NCI-H1092 (cell line): Measurements from ENCODE around the gene MAPKAP1.

Source experiments
- DNase-seq: peaks from one replicate; lab custom pipeline; 2025; lab: John Stamatoyannopoulos, UW

Gene MAPKAP1

DNA sequence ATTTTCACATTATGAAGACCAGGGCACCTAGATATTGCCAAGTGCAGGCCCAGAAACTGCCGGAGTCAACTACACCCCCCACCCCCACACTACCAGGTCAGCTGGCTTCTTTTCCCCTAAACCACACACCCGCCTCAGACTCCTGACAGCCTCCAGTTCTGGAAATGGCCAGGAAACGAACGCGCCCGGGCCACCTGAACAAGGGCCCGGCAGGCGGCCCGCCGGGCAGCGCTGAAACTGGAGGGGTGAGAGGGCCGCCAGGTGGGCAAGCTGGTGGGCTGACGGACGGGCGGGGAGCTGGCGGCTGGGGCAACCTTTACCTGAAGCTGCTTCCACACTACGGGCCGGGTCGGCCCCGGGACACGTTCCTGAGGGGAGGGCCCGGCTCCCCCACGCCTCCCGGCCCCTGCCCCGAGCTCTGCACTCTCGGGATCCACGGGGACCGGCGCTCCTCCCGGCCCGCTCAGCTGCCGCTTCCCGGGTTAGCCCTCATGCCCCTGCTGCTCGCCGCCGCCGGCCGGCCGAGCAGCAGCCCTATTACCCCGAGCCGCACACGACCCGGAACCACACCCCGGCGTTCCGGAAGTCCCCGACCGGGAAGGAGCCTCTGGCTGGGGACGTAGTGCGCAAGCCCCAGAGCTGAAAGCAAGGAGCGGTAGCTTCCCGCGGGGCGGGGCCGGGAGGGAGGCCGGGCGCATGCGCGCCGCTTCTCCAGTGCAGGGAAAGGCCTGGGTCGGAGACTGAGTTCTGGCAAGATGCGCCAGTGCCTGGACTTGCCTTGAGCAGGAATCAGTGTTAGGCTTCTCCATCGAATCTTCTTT lies at the start of gene MAPKAP1:
Gene MAPKAP1 (minus strand): TSS at position 558 of the 821 bp plus-strand sequence. CDS start 34,634 bp downstream, outside the sequence.
- DNase-seq: peak; percentile 95

DNA sequence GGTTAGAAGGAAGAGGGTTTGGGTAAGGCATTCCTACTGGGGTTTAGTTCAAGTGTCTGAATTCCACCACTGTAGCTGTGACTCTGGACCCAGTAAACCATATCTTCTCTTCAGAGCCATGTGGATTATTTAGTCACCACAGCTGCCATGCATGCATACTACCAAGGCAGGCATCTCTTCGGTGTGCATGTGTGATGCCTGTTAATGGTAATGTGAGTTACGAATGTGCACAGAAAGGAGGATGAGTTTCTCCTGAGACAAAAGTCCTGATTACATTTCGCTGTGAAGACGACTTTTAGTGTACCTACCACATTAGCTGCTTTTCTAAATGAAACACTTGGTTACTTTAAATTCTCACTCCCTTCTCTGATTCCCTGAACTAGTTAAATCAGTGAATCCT lies 49.5 kb upstream of the MAPKAP1 start:
- DNase-seq: no peak

DNA sequence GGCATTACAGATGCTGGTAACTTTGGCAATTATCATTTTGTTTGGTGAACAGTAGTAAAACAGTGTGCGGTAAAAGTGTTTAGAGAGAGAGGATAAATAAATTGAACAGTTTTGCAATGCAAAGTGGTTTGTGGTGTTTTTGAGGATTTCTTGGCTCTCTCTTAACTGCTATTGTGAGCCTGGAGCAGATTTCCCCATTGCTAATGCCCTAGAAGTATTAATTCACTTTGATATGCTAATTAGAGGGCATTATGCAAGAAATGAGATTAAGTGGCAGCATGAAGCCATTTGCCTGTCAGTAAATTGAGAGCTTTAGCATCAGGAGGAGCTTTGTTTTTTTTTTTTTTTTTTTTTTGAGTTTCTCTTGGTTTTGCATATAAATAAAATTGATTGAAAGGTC lies 48.3 kb upstream of the MAPKAP1 start:
- no peak for DNase-seq

DNA sequence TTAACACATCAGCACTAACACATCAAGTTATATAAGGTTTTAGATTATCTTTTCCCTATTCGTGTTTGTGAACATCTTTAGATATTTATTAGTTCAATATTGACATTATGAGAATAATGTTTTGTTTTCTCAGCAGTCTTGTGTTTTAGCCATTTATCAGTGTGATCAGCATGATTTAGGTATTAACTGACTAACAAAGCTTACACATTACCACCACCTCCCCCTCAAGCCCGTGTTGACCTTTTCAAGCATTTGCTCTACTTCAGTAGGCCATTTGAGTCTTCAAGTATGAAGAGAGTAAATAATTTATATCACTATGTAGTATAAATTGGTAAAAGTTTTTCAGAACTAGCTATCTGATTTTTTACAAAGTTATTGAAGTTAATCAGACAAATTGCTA lies 47.1 kb upstream of the MAPKAP1 start:
- no peak for DNase-seq

DNA sequence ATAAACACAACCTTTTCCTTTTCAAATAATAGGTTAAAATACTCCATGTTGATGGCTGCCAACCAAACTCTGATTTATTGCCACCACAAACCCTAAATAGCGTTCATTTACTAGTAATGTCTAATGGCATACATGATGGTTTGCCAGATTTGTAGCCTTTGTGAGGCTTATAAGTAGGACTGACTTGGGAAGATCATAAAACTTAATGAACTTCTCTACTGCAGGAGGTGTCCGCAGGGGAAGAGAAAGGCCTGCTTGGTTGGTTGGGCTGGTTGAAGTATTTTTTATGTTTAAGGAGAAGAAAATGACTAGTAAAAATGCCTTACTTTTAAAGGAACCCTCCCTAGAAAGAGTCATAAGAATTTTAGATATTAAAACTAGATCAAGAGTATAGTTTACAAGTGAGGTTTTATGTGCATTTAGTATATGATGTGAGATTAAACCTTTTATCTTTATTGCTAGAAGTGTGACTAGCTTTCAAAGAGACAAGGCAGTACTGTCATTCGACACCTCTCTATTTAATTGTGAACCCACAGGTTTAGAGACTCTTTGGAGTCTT lies 45.1 kb upstream of the MAPKAP1 start:
- DNase-seq: no peak

DNA sequence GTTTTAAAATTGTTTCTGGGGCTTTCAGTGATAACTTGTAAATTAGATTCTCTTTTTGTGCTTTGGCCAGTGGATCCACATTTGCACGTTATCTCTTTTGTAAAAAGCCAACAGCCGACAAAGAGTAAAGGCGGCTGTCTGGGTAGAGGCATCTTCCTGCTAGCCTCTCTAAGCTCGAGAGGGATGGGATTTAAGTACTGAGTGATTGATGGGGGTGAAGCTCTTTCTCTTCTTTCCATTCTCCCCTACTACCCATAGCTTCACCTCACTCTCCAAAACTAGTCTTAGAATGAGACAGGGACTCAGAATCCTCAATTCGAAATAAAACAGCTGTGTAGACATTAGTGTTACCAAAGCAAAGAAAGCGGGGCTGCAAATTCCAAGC lies 43.6 kb upstream of the MAPKAP1 start:
- DNase-seq: no peak

DNA sequence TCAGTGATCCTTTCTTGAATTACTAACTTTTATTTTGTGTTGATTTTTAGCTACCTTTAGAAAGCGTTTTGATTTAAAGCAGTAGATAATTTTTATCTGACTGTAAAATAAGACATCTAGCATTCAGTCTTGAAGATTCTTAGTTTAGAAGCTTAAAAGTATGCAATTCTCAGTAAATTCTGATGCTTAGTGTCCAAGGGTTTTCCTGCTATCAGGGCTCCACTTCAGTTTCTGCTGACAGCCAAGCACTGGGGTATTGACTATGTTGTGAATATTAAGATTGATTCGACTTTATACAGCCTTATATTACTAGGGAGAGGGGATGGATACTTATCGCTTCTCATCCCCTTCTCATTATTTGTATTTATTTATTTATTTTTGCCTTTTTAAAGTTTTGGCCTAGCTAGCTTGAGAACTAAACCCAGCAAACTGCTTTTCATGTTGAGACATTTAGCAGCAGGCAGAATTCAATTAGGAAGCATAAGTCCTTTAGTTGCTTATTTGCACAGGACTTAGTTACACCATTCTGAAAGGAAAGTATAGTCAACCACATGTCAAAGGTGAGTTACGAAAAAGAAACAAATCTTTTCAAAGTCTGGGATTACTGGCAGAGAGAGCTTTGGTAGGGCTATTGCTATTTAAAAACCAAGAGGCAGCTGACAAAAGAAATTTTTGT lies 43.1 kb upstream of the MAPKAP1 start:
- no peak for DNase-seq

DNA sequence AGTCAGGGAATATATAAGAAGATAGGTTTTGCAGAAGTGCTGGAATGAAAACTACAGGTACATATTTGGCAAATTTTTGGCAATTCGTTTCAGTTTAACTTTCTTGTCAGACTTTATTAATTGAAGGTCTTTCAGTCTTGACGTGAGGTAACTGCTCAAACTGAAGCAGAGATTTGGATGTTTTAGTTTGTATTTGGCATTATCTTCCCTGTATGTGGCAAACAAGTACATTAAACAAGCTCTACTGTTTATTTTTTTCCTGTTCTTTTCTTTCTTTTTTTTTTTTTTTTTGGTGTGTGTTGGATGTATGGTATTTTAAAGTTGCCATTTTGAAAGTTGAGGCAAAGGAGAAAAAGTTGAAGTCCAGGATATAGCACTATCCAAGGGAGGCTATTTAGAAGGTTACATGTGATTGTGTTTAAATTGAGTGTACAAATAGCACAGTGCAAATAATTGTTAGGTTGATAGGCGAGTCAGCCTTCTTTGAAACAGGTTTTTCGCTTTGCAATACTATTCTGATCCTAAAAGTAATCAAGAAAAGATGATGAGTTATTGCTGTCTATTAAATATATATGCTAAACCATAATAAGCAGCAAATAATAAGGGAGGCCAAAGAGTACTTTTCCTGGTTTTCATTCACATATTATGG lies 42.4 kb upstream of the MAPKAP1 start:
- no peak for DNase-seq

DNA sequence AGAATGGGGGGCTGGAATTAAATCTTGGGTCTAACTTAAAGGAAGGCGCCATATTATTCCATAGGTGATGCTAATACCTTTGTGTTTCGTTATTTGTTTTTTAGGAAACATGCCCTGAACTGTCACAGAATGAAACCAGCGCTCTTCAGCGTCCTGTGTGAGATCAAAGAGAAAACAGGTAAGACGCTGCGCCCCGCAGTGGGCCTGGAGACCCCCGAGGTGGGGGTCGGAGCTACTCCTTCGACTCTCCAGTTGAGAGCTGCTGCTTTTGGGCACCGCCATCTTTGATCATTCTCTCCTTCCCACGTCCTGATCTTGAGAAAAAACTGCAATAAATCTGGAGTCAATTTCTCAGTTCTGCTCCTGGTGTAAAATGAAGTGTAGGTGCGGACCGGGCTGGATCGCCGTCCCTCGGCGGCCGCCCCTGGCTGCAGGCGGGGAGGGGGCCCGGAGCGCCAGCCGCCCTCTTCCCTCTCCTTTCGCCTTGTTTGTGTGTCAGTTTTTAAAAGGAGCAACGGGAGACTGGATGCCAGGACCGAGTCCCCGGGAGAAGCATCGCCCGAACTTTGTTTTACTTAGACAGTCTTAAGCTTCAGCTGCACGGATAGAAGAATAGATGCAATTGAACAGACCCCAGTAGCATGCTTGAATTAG lies 41.6 kb upstream of the MAPKAP1 start:
- DNase-seq: no peak

DNA sequence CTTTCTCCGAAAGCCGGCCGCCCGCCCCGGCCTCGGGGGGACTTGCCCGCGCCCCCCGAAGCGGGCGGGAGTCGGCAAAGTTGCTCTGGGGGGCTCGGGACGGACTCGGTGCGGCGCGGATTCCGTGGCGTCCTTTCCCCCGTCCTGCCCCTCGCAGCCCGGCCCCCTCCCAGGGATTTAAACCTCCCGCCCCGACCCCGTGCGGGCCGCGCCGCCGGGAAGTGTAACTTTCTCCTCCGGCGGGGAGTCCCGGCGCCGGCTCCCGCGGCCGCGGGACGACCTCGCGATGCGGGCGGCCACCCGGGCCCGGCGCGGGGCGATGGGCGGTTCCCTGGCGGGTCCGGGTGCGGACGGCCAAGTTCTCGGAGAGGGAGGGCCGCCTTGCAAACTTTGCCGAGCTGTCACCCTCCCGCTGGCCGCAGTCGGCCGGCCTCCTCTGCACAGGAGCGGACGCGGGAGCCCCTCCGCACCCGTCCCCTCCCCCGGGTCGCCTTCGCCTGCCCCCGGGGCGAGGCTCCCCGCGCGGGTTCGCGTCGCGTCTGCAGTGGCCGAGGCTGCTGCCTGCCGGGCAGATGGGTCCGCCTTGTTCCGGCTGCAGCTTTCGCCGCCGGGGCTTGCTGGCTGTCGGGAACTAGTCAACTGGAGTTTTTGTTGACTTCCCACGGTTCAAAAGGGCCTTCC lies 40.9 kb upstream of the MAPKAP1 start:
- no peak for DNase-seq

DNA sequence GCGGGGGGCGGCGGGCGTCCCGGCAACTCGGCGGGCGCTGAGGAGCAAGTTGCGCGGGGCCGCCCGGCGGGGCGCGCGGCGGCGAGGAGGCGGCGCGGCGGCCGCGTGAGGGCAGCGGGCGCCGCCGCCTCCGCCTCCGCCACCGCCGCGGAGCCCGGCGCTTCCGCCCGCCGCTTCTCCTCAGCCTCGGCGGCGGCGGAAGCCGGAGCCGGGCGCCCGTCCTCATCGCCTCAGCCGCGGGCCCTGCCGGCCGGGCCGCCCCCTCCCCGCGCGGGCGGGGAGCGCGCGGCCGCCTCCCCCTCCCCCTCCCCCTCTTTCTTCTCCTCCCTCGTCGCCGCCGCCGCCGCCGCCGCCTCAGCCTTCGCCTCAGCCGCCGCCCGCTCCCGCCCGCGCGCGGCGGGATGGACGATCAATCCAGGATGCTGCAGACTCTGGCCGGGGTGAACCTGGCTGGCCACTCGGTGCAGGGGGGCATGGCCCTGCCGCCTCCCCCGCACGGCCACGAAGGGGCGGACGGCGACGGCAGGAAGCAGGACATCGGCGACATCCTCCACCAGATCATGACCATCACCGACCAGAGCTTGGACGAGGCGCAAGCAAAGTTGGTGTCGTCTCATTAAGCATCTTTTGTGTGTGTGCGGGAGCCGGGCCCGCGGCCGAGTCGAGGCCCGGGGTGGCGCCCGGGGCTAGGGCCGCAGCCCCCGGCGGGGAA lies 40.2 kb upstream of the MAPKAP1 start, which contains the start of gene PBX3:
Gene PBX3 (plus strand): TSS at position 321 of the 712 bp plus-strand sequence.
- peak; percentile 45 for DNase-seq

DNA sequence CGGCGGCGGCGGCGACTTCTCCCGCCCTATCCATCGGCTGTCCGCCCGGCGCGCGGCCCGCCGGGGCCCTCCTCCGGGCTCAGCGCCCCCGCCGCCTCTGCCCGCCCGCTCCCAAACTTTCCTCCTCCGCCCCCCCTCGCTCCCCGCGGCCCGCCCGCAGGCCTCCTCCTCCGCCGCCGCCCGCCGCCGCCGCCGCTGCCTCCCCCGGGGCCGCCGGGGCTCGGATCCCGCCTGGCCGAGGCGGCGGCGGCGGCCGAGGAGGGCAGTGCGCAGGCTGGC lies 39.7 kb upstream of the MAPKAP1 start:
- no peak for DNase-seq

DNA sequence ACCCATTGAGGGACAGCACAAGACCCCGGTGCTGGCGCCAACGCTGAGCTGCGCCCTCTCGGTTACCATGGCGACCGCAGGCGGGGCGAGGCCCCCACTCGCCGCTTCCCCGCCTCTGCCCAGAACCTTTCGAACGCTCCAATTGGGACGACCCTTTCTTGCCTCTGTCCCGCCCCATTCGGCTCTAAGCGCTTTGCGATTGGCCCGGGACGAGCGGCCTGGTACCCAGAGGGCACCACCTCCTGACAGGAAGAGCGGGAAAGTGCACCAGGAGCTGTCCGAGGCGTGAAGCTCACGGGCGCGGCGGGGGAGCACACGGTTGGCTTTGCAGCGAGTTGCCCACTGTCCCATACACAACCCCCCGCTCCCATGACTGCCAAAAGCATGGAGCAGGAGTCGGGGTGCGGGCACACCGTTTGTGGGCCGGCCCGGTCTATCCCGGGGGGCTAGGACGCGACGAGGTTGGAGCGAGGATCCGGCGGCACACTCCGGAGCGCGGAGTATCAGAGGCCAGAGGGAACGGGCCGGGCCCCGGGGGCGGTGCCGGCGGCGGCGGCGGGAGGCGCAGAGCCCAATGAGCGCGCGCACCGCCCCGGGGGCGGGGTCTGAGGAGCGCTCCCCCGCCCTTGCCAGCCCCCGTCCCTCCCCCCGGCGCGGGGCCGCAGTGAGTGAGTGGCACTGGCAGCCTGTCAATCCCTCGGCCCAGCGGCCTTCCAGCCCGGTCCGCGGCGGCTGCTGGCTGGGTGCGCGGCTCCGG lies 39.2 kb upstream of the MAPKAP1 start:
- DNase-seq: peak; percentile 92

DNA sequence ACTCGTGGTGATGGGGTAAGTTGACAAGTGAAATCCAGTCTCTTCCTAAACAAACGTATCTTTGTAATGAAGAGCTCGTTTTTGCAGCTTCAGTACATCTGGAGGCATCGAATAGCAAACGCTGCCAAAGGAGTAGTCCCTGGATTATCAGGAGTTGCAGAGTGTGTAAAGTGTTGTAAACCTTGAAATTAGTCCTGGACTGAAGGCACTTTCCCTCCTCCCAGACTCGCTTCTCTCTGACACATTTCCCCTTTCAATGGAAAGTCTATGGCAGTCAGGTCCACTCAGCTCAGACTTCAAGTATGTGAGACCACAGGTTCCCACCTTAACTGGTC lies 38.6 kb upstream of the MAPKAP1 start:
- DNase-seq: no peak

DNA sequence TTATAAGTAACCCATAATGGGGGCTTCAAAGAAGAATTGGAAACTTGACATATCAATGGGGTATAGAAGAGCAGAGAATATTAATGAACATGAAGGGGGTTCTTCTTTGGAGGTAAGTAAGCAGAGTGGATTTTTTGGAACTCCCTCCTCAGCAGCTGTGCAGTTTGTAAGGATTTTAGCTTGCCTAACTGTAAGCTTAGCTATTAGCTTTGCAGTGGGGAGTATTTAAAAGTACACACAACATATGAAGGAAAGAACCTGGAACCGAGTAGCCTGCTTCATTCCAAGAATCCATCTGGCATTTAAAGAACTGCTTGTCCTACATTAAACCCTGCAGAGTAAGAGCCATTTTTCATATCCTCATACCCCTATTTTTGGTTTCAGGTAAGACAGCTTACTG lies 38.0 kb upstream of the MAPKAP1 start:
- DNase-seq: no peak

DNA sequence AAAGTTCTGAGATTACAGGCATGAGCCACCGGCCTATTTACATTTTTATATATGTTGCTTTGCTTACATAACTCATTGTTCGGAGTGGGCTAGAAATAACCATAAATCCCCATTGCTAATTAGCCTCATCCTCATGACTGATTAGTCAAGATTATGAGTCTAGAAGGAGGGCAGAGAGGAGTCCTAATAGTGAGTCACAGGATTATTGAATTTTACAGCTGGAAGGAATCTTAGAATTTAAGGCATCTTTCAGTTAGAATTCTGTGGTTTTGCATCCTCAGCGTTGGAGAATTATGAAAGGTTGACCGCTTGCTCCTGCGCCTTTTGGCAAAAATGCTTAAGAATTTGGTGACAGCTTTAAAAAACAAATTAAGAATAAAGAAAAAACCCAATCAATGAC lies 37.6 kb upstream of the MAPKAP1 start:
- DNase-seq: no peak

DNA sequence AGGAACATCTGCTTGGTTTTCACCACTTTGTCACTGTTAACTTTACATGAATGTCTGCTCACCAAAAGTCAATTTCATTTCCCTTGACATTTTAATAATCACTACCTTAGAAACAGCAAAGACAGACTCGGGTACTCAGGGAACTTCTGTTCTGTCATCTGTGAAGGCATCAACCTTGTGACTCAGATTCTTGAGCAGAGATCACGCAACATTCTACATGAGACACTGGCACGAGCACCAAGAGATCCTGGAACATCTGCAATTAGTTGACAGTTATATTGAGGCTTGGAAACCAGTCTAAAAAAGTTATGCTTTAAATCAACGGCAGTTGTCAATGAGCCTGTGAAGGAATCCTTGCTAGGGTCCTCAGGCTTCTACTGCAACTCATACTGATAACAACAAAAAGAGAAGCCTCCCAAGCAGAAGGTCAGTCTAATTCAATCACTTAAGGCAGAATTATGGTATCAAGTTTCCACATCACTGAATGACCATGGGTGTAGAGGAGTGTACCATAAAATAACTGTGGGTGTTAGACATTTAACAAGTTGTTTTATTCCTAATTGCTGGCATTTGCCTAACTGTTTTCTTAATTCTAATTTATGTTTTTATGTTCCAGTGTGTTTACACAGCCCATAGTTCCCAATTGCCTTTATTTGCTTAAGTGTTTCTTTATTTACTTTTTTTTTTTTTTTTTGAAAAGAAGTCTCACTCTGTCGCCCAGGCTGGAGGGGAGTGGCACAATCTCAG lies 36.8 kb upstream of the MAPKAP1 start:
- no peak for DNase-seq

DNA sequence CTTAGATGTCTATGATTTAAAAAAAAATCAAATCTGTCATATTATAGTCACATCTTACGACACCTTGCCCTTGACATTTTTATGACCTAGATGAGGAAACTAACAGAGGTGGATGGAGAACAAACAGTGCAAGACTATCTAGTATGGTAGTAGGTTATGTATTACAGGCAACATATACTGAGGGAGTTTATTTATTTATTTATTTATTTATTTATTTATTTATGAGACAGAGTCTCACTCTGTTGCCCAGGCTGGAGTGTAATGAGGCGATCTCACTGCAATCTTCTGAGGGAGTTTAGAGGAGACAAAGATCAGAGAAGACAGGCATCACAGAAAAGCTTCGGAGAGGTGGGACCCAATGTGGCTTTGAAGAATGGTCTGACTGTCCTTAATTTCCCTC lies 35.6 kb upstream of the MAPKAP1 start:
- DNase-seq: no peak

DNA sequence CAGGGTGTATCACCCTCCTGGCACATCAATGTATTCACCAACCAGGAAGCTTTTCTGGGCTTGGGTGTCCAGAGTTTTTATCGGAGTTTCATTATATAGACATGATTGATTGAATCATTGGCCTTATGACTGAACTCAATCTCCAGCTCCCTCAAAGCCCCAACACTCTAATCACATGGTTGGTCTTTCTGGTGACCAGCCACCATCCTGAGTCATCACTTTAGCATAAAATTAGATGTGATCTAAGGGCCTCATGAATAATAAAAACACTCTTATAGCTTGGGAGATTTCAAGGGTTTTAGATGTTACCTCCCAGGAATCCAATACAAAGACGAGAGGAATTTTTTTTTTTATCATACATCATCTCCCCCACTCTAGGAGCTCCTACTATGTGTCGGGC lies 32.4 kb upstream of the MAPKAP1 start:
- no peak for DNase-seq

DNA sequence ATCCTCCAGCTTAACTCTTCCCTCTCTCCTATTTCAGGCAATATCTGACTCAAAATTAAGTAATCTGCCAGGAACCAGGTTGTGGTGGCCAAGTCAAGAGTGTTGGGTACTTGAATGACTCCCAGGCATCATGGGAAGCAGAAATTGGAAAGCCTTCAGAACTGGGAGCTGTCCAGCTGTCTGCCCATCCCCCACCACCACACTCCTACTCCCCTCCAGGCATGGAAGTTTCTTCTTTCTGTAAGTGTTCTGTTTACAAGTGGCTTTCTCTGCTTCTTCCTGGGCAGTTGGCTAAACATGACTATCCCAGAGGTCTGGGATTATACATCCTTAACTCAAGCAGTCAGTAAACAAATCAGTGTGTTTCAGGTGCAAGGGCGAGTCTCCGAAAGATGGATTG lies 25.6 kb upstream of the MAPKAP1 start:
- no peak for DNase-seq
